Measurements from ENCODE around the gene NTPCR.
A peak's percentile ranks its signal among the peaks of the same experiment; 100 is the strongest.

GRCh38 chr1:233005703-233006102, 55.3 kb downstream of the NTPCR start:
- TF ChIP-seq POLR2A (IDR thresholded peaks at IDR 0.05; ENCODE audit: low read depth, low read length) (no peak), POLR2AphosphoS5 (IDR thresholded peaks at IDR 0.05; ENCODE audit: insufficient read depth, low read depth, low read length) (peak; percentile 37), CTCF (IDR thresholded peaks at IDR 0.05; ENCODE audit: extremely low read depth in 1 of 2, insufficient read depth in 1 of 2, low read depth in 1 of 2, low read length in 2 of 2) (no peak), EZH2 (IDR thresholded peaks at IDR 0.05; ENCODE audit: borderline replicate concordance, low read depth, low read length, severe bottlenecking) (no peak), MAX (IDR thresholded peaks at IDR 0.05; ENCODE audit: insufficient read depth, insufficient read length) (no peak), GATA2 (IDR thresholded peaks at IDR 0.05; ENCODE audit: insufficient read depth, insufficient read length, low read depth, low read length) (peak; percentile 66), JUN (IDR thresholded peaks at IDR 0.05; ENCODE audit: borderline replicate concordance, insufficient read depth, insufficient read length, low read depth) (no peak), FOS (IDR thresholded peaks at IDR 0.05; ENCODE audit: borderline replicate concordance, insufficient read depth, low read length) (no peak)
